ENCODE data around the gene SLCO2A1. TPM values are rescaled to one million over a fixed set of nuclear protein-coding genes. Genes with fewer than 3 reads are reported as not detected.

SLCO2A1 gene
- total RNA-seq, 1 donor, result under 0.01 TPM

- no peak for DNase-seq (ENCODE audit: low read depth in 2 of 3, low spot score in 2 of 3)
Observed at GRCh38 chr3:134002306-134002705, 27.4 kb downstream of the SLCO2A1 start.

DNA sequence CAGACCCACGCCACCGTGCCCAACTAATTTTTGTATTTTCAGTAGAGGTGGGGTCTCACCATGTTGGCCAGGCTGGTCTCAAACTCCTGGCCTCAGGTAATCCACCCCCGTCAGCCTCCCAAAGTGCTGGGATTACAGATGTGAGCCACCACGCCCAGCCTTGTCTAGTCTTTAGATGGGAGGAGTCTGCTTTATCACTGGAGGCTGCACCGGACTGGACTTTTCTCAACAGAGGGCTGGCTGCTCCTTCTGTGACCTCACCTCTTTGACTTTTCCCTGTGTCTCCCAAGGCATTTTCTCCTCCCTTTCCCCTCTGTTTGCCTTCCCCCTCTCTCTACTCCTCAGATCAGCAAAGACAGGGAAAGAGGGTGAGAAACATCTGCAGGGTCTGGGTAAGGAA is 28.5 kb downstream of the SLCO2A1 start:
- no peak for DNase-seq (ENCODE audit: low read depth in 2 of 3, low spot score in 2 of 3)

- DNase-seq (ENCODE audit: low read depth in 2 of 3, low spot score in 2 of 3), result no peak
Observed at GRCh38 chr3:133999891-134000685, 29.6 kb downstream of the SLCO2A1 start.

DNA sequence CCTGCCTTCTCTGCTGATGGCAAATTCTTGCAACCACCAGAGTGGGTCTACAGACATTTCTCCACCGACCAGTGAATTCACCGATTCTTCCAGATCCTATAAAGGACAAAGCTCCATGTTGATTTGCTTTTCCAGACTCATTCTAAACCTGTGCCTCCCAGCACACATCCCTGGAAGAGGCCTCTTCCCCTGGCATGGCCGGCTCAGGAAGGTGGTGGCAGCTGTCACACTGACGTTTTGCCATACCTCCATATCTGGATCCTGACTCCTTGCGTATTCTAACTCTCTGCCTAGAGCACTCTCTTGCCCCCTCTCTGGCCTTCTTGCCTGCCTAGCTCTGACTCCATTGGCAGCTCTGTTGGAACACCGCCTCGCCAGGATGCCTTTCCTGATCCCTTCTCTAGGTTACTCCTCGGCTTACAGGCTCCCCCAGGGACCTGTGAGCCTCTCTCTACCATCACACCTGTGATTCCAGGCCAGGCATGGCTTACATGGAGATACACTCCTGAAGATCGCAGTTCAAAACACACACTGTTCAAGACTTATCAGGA is 31.0 kb downstream of the SLCO2A1 start:
- DNase-seq (ENCODE audit: low read depth in 2 of 3, low spot score in 2 of 3), result no peak

DNA sequence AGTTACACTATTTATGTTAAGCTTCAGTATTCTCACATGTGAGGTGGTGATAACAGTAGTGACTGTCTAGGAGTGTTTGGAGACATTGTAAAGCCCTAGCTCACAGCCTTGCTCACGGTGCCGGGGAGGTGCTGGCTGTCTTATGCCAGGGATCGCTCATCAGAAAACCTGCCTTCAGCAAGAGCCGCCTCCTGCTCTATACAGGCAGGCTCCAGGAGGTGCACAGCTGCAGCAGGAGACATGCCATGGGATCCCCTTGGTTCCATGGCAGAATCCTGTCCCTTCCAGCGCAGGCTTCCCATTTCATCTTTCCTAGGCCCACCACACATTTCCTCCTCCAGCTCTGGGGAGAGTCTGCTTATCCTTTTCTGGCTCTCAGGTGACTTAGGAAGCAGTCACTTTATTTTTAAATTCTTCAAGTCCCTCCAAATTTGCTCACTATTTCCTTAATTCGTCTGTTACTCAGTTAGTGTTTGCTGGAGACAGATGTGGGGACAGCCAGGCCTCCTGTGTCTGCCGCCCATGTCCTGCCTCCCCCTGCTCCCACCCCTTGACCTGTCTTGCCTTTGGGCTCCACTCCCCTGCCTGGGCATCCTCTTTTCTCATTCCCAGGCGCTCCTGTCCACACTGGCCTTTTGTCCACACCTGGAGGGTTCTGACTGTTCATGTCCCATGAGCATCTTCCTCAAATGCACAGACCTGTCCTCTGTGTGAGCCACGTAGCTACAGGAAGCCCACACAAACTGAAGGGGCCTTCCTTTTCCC is 31.7 kb downstream of the SLCO2A1 start:
- no peak for DNase-seq (ENCODE audit: low read depth in 2 of 3, low spot score in 2 of 3)

DNA sequence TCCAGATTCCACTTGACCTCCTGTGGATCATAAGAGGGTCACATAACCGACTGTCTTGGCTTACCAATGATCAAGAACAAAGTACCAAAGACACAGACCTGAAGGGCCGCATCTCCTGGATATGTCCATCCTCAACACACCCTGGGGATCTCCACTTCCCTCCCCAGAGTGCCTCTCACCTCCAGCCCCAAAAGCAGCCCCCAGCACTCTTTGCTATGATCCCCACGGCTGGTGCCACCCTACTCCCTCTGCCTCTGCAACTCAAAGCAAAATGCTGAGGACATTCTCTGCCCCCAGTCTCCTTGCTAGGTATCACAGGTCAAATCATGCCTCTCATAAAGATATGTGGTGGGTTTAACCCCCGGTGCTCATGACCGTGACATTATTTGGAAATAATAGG is 32.7 kb downstream of the SLCO2A1 start:
- no peak for DNase-seq (ENCODE audit: low read depth in 2 of 3, low spot score in 2 of 3)

GRCh38 chr3:133996251-133996661 is 33.5 kb downstream of the SLCO2A1 start:
- DNase-seq (ENCODE audit: low read depth in 2 of 3, low spot score in 2 of 3), result no peak

GRCh38 chr3:133995264-133995663 is 34.5 kb downstream of the SLCO2A1 start:
- no peak for DNase-seq (ENCODE audit: low read depth in 2 of 3, low spot score in 2 of 3)

DNA sequence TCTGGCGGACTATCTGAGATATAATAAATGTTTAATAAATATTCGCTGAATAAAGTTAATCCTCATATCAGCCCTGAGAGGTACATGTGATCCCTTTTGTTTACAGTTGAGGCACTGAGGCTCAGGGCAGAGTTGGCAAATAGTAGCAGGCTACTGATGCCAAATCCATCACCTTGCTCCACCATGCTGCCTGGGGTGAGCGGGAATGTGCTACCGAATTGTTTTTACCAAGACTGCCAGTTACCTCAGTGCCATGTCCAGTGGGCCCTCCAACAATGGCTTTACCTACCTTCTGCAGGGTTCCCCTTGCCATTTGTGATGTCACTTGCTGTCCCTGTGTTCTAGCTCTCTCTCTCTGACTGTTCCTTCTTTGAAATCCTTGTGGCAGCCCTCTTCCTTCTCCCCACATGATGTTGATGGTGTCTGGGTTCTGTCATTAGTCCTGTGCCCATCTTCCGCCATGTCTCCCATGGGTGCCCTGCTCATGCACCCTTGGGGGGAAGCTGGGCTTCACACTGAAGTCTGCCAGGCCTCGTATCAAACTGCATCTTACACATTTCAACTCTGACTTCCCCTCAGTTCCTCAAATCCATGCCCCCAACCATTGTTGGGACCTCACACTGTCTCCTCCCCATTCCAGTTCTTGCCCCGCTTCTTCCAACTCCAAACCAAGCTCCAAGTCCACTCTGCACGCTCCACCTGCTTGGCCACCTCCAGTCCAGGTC is 35.4 kb downstream of the SLCO2A1 start:
- no peak for DNase-seq (ENCODE audit: low read depth in 2 of 3, low spot score in 2 of 3)

- no peak for DNase-seq (ENCODE audit: low read depth in 2 of 3, low spot score in 2 of 3)
Observed at GRCh38 chr3:133992951-133993620, 36.6 kb downstream of the SLCO2A1 start.

GRCh38 chr3:133992381-133992780 is 37.3 kb downstream of the SLCO2A1 start:
- no peak for DNase-seq (ENCODE audit: low read depth in 2 of 3, low spot score in 2 of 3)

DNA sequence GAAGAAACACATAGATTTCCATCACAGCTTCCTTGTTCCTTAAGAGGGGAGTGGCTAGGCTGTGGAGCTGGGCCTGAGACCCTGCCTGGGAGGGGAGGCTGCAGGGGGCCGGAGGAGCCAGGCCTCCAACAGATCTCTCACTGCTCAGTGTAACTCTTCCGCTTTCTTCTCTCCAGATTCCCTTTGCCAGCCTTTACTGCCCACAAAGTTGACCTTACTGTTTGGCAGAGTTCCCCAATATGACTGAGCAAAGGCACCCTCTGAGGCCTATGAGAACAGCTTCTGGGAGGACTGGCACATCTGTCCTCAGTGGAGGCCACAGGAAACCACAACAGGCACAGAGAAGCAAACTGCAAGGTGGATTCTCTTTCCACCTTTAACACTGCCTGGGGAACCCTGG is 38.1 kb downstream of the SLCO2A1 start:
- peak in 2 of 3 donors; percentile 37 to 84 for DNase-seq (ENCODE audit: low read depth in 2 of 3, low spot score in 2 of 3)

DNA sequence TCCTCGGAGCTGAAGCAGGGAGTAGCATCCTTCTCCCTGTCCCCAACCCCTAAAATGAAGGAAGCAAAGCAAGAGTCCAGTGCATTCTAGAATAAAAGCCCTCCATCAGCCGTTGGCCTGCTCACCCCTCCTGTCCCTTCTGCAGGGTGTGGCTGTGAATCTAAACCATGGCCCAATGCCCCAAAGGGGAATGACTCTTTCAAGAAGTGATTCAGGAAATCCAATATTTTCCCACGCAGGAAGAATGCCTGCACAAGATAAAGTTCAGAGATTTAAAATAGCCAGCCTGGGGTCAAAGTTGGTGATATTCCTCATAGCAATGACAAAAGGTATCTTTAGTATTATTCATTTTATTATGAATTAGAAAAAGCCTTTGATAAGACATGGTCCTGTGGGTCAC is 38.5 kb downstream of the SLCO2A1 start:
- DNase-seq (ENCODE audit: low read depth in 2 of 3, low spot score in 2 of 3), result no peak

DNA sequence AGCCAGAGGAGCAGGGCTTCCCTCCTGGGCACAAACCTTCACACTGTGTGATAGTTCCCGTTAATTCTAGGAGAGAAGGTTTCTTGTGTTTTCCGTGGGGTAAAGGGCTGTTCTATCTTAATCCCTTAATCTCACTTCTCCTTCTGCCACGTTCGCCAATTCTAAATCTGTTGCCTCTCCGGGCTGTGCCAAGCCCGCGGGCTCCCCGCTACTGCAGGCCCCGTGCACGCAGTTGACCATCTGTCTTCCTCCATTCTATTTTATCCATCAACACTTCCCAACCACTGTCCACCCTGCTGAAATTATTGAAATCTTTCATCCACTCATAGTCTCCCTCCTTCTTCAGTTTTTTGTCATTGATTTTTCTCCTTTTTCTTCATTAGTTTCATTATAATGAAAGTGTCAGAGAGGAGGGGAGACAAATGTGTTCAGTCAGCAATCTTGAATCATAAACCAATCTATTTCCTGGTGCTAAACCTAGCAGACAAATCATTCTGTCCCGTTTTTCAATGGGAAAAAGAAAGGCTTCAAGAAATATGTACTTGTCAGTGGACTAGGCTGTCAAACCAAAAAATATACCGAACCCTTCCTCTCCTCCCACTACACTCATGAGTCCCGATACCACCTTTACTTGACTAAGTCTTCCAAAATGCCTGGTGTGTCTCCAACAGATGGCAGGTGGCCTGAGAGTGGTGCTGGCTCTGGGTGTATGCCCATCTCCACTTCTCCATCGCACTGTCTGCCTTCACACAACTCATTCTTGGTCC is 39.6 kb downstream of the SLCO2A1 start:
- no peak for DNase-seq (ENCODE audit: low read depth in 2 of 3, low spot score in 2 of 3)

DNA sequence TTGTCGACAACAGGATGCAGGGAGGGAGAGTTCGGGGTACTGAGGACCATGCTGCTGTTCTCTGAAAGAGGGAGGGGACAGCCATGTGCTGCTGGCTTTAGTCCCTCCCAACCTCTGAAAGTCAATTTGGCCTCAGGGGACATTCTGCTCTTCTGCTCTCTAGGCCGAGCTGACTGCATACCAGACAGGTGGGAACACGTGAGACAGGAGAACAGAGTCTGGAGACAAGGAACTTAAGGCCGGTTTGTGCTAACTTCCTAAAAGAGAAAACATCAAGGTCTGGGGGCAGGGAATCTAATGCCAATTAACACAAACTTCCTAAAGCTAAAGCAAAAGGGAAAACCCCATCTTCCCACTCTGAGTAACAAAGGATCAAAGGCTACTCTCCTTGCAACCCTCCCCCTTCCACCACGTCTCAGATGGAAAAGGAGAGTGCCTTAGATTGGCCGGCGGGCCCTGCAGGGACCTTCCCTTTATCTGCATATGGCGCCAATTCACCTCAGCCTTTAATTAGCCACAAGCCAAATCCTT is 41.0 kb downstream of the SLCO2A1 start:
- DNase-seq (ENCODE audit: low read depth in 2 of 3, low spot score in 2 of 3), result no peak

- DNase-seq (ENCODE audit: low read depth in 2 of 3, low spot score in 2 of 3), result no peak
Observed at GRCh38 chr3:133987948-133988484, 41.7 kb downstream of the SLCO2A1 start.

GRCh38 chr3:133987136-133987535 is 42.6 kb downstream of the SLCO2A1 start:
- DNase-seq (ENCODE audit: low read depth in 2 of 3, low spot score in 2 of 3), result peak in 1 of 3 donors; percentile 7

DNA sequence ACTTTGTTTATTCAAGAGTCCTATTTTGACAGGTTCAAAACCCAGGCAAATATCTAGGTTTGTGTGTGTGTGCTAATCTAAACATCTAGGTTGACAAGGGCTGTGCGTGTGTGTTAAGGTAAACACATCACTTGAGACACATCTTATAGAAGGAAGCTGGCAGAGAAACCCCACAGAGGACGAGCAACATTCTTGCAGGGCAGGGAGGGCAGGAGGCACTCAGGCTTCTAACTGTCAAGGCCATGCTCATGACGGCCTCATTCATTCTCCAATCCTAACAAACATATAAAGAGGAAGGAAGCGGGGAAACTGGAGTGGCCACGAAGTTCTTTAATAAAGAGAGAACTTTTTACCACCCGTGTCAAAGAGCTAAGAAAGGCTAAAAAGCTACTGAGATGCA is 43.4 kb downstream of the SLCO2A1 start:
- peak in 1 of 3 donors; percentile 62 for DNase-seq (ENCODE audit: low read depth in 2 of 3, low spot score in 2 of 3)

DNA sequence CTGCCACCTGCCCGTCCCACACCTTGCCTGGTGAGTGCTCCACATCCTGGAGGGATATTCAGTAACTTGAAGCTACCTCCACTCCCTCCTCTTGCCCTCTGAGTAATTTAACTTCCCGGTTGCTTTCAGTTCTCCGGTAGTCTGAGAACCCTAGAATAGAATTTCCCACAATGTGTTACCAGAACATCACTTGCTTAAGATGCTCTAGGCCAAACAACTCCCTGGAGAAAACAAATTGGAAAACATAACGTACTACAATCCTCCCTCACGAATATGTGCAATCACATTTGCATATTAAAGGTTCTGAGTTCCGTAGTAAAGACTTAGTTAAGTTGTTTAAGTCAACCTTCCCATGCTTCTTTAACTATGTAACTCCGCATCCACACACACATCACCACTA is 44.8 kb downstream of the SLCO2A1 start:
- no peak for DNase-seq (ENCODE audit: low read depth in 2 of 3, low spot score in 2 of 3)
